ENCODE data around the gene ATPAF1.

The ATPAF1 gene

DNA sequence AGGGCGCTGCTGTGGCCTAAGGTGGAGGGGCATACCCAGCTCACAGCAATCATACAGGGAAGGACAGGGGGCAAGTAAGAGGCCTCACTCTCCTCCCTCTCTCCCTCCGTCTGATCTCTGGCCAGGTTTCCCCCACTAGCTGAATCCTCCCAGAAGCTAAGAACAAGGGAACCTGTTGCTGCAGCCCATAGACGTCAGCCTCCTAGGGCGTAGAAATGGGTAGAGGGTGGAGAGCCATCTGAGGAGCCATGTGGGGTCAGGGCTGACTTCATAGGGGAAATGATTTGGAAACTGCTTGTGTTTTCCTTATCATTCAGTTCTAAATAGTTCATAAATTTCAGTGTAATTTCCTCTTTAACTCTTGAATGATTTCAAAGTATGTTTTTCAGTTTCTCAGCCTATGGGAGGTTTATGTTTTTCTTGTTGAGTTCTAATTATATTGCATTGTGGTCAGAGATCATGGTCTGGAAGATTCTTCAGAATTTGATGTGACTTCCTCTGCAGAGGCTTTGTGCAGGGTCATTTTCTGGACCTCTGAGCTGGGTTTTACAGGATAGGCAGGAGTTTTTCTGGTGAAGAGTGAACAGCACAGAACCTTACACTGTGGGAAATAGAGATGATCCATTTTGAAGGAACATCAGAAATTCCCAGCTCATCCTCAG is 49.3 kb downstream of the ATPAF1 start:
- FAIRE-seq (no peak), DNase-seq (ENCODE audit: extremely low spot score, insufficient read length, low read depth) (no peak)

DNA sequence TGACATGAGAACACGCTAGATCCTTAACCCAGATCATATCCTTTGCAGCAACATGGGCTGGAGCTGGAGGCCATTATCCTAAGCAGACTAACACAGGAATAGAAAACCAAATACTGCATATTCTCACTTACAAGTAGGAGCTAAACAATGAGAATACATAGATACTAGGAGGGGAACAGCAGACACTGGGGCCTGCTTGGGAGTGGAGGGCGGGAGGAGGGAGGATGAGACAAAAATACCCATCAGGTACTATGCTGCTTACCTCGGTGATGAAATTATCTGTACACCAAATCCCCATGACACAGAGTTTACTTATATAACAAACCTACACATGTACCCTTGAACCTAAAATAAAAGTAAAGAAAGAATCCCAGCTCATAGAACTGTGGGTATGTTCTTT is 50.3 kb downstream of the ATPAF1 start:
- DNase-seq (ENCODE audit: extremely low spot score, insufficient read length, low read depth) = no peak
- no peak for FAIRE-seq

DNA sequence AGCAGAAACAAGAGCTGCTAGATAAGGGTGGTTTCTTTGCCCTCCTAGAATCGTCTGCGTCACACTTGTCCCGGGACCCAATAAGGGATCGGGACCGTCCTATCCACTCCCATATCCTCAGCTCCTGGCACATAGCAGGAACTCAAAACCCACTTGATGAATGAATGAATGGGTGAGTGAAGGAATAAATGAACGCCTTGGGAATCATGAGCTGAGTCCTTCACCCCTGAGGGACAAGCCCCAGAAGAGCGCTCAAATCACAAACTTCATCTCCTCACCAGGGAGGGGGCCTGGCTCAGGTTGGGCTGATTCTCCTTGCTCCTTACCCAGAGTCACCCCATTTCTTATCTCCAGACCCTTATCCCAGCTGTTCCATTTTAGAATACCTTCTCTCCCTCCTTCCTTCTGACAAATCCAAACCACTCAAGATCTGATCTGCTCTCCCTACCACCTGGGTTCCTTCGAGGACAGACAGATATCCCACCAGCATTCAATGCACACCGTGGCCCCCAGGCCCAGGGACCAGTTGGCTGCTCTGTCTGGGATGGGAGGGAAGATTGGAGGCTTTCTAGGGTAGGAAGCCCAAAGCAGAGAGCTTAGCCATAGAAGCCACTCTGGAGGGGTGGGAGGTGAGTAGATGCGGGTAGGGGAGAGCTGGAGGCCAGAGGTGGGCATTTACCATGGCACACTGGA is 50.9 kb downstream of the ATPAF1 start:
- DNase-seq (ENCODE audit: extremely low spot score, insufficient read length, low read depth) (no peak), FAIRE-seq (no peak)

DNA sequence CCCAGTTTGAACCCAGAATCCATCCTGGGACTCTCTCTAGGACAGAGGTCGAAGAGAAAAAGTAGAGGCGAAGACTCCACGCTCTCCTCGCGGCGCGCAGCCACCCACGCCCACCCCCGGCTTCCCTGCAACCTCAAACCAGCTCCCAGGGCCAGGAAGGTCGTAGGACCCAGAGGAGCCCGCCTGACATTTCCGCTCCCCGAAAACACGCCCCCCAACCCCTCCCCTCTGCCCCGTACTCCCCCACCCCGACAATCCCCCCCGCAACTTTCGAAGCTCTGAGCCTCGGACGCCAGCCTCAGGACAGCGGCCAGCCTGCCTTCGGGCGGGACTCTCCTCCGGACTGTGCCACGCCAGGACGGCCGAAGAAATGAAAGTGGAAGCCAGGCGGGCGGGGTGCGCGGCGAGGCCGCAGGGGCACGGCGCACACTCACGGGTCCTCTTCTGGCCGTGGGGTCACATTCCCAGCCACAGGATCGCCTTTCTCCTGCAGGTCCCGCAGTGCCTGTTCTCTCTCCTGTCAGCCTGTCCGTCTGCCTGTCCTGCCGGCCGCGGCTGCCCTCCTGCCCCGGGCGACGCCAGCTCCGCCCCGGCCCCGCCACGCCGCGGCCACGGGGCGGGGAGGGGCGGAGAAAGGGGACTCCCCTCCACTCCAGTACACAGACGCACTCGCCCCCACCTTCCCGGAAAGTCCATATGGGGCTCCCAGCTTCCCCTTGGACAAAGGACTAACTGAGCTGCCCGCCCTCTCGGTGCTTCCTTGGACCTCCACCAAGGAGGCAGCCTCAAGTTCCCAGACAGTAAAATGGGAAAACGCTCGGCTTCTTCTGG is 51.7 kb downstream of the ATPAF1 start, which contains the start of gene MOB3C:
Gene MOB3C, minus strand, starts transcription at position 535 of the 831 bp plus-strand sequence. CDS start 3,490 bp downstream, outside the sequence.
- DNase-seq (ENCODE audit: extremely low spot score, insufficient read length, low read depth) (peak; percentile 49), FAIRE-seq (peak; percentile 78)

DNA sequence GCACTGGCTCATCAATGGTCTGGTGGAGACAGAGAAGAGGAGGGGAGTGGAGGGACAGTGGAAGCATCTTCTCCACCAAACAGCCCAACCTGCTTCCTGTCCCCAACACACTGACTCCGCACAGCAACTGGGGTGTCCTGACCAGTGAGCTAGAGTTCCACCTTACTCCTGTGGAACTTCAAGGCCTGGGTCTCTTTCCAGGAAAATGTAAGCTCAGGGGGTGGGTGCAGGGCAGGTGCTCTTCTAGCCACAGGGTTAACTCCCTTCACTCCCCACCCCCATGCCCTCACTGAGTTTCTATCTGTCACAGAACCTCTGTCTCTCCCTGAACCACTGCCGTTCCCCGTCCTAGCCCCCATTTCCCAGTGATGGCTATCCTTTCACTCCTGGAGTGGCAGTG is 52.4 kb downstream of the ATPAF1 start:
- no peak for FAIRE-seq
- DNase-seq (ENCODE audit: extremely low spot score, insufficient read length, low read depth) = no peak

DNA sequence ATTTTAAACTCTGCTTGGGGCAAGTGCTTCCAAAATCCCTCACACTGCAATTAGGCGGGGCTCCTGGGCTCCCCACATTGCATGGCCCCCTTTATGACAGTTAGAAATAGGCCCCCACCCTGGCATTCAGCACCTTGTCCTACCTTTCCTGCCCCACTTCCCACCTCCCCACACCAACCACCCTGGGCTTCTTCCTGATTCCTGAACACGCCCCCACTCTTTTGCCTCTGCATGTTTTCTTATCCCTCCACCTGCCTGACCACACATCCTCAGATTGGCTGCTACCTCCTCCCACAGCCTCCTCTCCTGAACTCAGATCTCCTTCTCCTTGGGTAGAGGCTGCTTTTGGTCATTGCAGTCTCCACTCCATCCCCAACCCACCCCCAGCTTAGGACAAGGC is 53.1 kb downstream of the ATPAF1 start:
- no peak for DNase-seq (ENCODE audit: extremely low spot score, insufficient read length, low read depth)

DNA sequence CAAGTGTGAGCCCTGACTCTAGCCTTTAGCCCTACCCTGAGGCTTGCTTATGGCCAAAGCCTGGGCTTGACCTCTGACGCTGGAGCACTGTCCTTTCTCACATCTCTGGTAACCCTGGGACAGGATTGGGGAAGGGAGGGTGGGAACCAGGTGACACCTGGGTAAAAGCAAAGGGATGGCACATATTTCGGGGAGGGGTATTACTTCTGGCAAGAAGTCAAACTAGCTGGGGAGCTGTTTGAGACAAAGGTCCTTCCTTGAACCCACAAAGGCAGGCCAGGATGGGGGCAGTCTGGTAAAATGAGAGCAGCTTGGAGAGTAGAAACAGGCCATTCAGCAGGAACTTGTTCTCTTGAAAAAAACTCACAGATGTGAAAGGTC is 53.6 kb downstream of the ATPAF1 start:
- DNase-seq (ENCODE audit: extremely low spot score, insufficient read length, low read depth) = no peak
- FAIRE-seq = no peak

More for the DNA sequence above, 53.1 kb downstream of the ATPAF1 start:
- FAIRE-seq = no peak

DNA sequence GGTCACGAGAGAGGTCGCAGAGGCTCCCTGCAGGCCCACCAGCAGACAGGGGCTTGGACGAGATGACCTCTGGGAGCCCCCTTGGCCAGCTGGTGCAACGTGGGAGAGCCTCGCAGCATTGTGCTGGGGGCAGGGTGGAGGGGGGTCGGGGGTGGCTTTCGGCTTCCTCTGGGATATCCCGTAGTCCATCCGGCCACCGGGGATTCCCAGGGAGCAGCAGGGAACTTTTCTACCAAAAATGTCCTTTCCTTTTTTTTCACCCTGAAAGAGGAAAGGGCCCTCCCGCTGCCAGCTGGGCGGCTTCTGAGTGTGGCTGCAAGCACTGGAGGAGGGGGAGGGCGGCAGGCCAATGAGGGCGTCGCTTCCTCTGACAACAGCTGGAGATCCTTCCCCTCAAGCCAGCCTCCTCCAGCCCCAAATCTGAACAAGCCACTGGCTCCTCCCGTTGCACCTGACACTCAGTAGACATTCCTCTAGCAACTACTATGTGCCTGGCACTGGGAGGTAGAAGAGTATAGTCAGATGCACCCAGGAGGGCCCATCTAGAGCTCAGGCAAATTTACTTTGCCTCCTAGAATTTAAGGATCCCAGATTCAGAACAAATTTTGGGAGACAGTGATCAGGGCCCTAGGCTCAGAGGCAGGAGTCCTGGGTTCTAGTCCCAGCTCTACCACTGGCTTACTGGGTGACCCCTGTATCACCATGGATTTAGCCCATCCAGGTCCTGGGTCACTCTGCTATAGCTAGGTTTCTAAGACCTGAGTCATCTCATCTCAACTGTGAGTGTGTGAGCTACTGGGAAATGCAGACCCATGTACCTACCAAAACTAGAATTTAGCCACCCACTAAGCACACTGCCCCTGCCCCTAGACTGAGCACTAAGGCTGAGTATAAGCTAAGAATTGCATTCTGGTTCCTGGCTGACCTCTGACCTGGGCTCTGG is 54.2 kb downstream of the ATPAF1 start:
- no peak for DNase-seq (ENCODE audit: extremely low spot score, insufficient read length, low read depth)
- FAIRE-seq = no peak

DNA sequence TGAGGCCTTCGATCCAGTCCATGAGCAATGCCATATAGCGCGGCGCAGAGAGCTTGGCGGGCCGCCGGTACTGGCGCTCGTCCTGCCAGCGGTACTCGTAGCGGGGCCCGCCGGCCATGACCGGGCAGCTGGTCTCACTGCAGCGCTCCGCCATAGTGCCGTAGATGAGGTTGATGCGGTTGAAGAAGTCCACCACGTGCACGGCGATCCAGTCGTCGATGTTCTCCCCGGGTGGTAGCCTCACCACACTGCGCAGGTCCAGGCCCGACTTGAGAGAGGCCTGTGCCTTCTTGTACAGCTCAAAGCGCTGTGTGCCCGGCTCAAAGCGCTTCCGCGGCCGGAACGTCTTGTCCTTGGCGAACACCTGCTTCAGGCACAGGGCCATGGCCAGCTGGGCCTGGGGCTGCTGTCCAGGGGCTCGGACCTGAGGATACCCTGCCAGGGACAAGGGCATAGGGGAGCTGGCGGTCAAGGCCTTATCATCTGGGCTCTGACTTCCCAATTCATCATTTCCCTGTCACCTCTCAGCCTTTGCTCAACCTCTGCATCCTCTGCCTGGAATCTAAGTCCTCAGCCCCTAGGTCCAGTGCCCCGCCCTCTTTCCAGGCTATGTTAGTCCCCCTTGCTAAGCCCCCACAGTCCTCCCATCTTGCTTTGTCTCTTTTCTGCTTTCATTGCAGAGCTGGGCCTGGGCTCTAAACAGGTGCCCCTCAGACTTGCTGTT is 55.1 kb downstream of the ATPAF1 start:
- DNase-seq (ENCODE audit: extremely low spot score, insufficient read length, low read depth) (no peak), FAIRE-seq (no peak)

DNA sequence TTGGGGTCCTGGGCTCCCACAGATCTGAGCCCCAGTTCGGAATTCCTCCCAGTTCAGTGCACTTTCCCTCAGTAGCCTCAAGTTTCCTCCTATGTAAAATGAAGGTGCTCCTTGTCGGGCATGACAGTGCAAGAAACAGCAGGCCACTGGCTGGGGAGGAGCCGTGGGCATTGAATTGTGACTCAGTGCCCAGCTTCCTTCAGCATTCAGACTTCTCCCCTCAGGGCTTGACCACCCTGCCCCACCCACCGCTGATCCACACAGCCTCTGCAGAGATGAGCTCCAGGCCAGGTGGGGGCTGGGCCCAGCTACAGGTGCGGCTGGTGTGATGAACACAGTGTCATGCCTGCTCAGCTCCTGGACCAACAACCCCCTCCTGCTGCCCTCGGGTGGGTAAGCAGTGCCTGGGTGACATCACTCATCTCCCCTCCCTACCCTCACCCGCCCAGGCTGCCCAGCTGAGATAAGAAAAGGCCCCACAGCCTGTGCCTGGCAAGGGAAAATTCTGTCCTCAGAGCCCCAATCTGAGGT is 56.4 kb downstream of the ATPAF1 start:
- DNase-seq (ENCODE audit: extremely low spot score, insufficient read length, low read depth) (no peak), FAIRE-seq (no peak)

DNA sequence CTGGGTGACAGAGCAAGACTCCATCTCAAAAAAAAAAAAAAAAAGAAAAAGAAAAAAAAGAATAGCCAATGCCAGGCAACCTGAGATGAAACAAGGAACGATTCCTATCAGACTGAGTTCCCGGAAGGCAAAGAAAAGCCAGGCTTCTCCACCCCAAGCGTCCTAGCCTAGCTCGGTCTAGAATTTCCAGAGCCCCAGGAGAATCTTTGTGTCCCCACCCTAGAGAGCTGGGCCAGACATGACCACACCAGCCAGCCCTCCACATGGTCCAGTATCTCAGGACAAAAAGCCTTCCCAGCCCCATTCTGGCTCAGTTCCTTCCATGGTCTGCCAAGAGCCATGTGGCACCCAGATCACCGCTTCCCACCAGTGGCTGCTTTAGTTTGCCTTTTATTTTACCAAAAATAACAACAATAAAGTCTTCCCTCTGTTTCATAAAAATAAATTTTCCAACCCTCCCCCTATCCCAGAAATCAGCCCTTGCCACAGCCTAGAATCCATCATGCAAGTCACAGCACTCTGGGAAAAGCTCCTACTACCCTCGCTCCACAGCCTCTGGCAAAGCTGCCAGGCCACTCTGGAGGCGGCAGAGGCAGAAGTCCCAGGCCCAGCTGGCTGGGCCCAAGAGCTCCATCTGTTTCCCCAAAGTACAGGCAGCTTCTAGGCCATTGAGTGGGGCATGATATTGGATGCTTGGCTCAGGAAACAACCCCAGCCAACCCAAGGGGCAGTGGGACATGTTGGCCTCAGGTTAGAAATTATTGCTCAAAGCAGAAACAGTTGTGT is 60.6 kb downstream of the ATPAF1 start:
- no peak for DNase-seq (ENCODE audit: extremely low spot score, insufficient read length, low read depth)
- FAIRE-seq = no peak

DNA sequence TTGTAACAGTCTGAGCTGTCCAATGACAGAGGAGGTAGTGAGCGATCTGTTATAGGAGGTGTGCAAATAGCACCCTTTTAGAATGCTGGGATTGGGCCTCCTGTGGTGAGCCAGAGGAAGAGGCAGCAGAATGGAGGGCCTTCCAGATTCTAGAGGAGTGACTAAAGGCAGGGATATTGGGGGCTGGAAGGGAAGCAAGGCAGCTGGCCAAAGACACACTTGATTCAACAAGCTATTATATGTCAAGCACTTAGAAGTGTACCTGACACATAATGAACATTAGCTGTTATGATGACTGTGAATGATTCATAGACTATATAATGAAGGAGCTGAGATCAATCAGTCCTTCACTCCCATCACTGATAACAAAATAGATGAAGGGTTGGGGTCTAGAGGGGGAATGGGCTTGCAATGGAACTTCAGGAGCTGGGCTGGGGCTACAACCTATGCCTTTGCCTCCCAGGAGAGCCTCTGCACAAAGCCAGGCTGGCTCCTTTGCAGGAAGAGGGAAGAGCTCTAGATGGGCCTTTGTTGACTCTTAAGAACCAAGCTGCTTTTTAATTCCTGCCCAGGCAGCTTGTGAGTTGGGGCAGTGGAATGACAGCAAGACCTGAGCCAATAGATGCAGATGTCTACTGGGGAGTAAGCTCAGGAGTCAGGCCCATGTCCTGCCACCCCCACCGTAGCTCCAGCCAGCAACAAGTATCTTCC is 61.8 kb downstream of the ATPAF1 start:
- no peak for DNase-seq (ENCODE audit: extremely low spot score, insufficient read length, low read depth)

DNA sequence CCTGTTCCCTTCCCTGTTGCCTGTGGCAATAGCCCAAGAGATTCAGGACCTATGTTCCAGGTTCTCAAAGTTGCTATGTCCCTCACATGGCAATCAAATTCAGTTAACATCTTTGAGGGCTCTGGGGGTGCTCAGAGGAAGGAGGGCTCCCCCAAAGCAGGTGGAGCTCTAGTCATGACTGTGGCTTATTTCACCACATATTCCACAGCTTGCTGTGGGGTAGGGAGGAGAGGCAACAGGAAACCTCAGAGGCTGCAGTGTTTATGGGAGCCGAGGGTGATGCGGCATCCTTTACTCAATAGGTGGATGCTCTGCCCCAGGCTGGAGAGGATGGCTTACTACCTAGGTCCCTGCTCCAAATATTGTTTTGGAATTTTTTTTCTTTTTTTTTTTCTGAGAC is 62.9 kb downstream of the ATPAF1 start:
- DNase-seq (ENCODE audit: extremely low spot score, insufficient read length, low read depth) (no peak), FAIRE-seq (no peak)

More for the DNA sequence above, 61.8 kb downstream of the ATPAF1 start:
- FAIRE-seq = no peak

DNA sequence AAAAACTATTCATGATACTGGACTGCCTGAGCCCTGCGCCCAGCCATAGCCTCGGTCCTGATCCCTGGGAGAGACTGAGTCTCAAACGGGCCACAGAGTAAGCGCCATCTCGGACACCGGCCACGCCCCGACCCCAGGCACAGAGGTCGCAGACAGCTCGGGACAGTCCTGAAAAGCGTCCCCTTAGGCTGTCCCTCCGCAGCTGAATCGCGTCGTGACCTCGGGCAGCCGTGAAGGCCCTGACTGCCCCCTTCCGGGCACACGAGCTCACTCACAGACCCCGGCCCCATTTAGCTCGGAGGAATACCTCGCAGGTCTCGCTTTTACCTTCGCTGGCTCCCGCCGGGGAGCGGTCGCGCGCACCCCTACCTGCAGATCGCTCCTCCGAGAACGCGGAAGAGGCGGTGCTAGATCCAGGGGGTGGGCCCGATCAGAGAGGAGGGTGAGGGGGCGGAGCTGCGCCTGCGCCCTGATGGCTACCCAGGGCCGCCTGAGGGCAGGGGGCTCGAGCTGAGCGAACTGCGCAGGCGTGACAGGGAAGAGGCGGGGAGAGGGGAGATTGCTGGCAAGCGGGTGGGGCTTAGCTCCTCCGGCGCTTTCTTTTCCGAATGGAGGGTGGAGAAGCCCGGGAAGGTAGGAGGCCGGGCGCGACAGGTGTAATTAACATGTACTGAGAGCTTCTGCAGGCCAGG is 64.2 kb downstream of the ATPAF1 start, which contains the start of gene MKNK1:
Gene MKNK1, minus strand, starts transcription at position 411 of the 692 bp plus-strand sequence. CDS start 20,941 bp downstream, outside the sequence.
- DNase-seq (ENCODE audit: extremely low spot score, insufficient read length, low read depth) (peak; percentile 100), FAIRE-seq (peak; percentile 93)

DNA sequence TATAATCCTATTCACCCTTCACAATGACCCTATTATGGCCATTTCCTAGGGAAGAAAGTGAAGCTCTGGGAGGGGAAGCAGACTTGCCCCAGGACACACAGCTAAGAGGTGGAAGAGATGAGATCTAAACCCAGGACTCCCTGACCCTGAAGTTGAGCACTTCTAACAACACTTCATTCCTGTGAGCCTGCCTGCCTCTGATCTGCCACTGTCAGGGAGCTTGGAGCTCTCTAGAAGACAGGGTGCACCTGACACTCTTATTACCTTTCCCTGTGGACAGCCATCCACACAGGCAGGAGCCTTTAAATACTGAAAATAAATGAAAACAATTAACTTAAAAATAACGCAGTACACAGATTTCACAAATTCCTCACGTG is 64.7 kb downstream of the ATPAF1 start:
- no peak for FAIRE-seq
- DNase-seq (ENCODE audit: extremely low spot score, insufficient read length, low read depth) = no peak

DNA sequence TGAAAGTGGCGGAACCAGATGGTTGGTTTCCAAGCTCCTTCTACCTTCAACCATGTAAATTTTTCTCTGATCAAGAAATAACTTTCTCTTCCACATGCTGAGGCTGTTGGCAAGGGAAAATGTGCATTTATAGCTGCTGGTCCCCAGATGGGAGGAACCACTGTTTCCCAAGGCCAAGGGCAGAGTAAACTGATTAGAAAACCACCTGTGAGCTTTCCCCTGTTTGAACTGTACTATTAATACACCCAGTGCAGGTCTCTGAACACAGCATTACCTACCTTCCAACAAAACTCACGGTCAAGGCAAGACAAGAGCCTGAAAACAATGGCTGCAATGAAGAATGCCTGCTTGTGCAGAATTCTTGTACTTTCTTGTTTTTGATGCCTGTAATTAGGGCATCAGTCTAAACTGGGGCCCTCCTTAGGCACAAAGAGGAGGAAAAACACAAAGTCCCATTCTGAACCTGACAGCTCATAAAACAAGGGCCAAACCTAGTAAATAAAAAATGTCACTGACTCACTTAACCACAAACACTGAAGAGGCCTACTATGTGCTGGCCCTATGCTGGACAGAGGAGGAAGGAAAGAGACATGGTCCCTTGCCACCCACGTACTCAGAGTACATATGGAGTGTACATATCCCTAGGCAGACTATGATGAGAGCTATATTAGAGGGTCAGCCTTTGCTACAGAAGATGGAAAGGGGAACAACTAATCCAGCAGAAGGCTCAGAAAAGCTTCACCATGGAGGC is 66.7 kb downstream of the ATPAF1 start:
- FAIRE-seq (no peak), DNase-seq (ENCODE audit: extremely low spot score, insufficient read length, low read depth) (no peak)
